Erythroblast (primary cell): ENCODE data around the gene PKMYT1.

Source experiments
- GATA1 ChIP-seq: IDR thresholded peaks from 2 replicates; pipeline ENCODE4 v1.6.1; 2011; ENCODE audit warnings: low read depth, mild to moderate bottlenecking, control low read depth, low read length, moderate library complexity
- POLR2A ChIP-seq: IDR thresholded peaks from 2 replicates; pipeline ENCODE4 v1.6.1; 2011; ENCODE audit warnings: mild to moderate bottlenecking, low read length

DNA sequence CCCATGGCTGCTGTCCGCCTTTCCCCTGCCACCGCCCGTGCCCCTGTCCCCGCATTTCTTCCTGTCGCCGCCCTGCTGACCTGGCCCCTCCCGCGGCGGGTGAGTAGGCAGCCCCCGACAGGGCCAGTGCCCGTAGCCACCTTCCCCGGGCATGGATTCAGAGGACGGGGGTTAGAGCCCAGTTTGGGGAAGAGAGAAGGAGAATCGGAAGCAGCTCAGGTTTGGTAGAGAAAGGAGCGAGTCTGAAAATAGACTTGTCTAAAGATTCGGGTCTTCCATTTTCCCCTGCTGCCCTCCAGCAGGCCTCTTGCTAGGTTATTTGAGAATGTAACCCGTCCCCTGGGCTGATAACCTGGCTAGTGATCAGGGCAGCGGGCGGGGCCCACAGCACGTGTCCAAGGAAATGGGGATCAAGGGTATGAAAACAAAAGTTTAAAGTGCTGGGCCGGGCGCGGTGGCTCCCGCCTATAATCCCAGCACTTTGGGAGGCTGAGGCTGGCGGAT, 24.6 kb upstream of the PKMYT1 start:
- no peak for TF ChIP-seq POLR2A
- no peak for TF ChIP-seq GATA1
